H9 (cell line): ENCODE results near the gene CEP350. TPM values are rescaled to one million over a fixed set of nuclear protein-coding genes. Genes with fewer than 3 reads are reported as not detected.

Experiments
- DNase-seq: peaks from one replicate; pipeline ENCODE4 v3.0.0-alpha.2; 2017
- H2AFZ ChIP-seq: one replicate; pipeline ENCODE4 v1.6.1; 2013; ENCODE audit warnings: mild to moderate bottlenecking, low read length, control low read depth, moderate library complexity
- H2AK5ac ChIP-seq: 2 replicates; pipeline ENCODE4 v1.6.1; 2013; ENCODE audit warnings: low read length, control low read depth, mixed read lengths; ENCODE audit not compliant: insufficient read length
- H2BK120ac ChIP-seq: one replicate; pipeline ENCODE4 v1.6.1; 2013; ENCODE audit warnings: low read depth, mild to moderate bottlenecking, low read length, control low read depth, inconsistent platforms; ENCODE audit not compliant: poor library complexity, severe bottlenecking
- H2BK12ac ChIP-seq: 2 replicates; pipeline ENCODE4 v1.6.1; 2013; ENCODE audit warnings: low read length, control low read depth, mixed read lengths, low read depth; ENCODE audit not compliant: insufficient read length
- H2BK15ac ChIP-seq: 2 replicates; pipeline ENCODE4 v1.6.1; 2013; ENCODE audit warnings: low read depth, low read length, control low read depth
- H2BK20ac ChIP-seq: one replicate; pipeline ENCODE4 v1.6.1; 2013; ENCODE audit warnings: low read depth, mild to moderate bottlenecking, low read length, control low read depth, inconsistent platforms; ENCODE audit not compliant: poor library complexity, severe bottlenecking
- H2BK5ac ChIP-seq: 2 replicates; pipeline ENCODE4 v1.6.1; 2013; ENCODE audit warnings: low read length, control low read depth, mixed read lengths; ENCODE audit not compliant: insufficient read length
- H3K14ac ChIP-seq: 2 replicates; pipeline ENCODE4 v1.6.1; 2013; ENCODE audit warnings: low read length, control low read depth; ENCODE audit not compliant: insufficient read depth
- H3K18ac ChIP-seq: 2 replicates; pipeline ENCODE4 v1.6.1; 2013; ENCODE audit warnings: low read depth, mild to moderate bottlenecking, mixed read lengths, low read length, control low read depth; ENCODE audit not compliant: insufficient read length
- H3K23ac ChIP-seq: 2 replicates; pipeline ENCODE4 v1.6.1; 2013; ENCODE audit warnings: low read length, control low read depth, mixed read lengths, low read depth; ENCODE audit not compliant: insufficient read length
- H3K23me2 ChIP-seq: 2 replicates; pipeline ENCODE4 v1.6.1; 2013; ENCODE audit warnings: low read depth, mild to moderate bottlenecking, mixed read lengths, low read length, control low read depth; ENCODE audit not compliant: insufficient read length, poor library complexity, severe bottlenecking
- H3K27ac ChIP-seq: 2 replicates; pipeline ENCODE4 v1.5.1; 2013; ENCODE audit warnings: low read length, control low read depth, mixed read lengths, low read depth; ENCODE audit not compliant: insufficient read length
- H3K27me3 ChIP-seq: 2 replicates; pipeline ENCODE4 v1.6.1; 2013; ENCODE audit warnings: low read length, control low read depth, inconsistent platforms; ENCODE audit not compliant: insufficient read depth
- H3K4ac ChIP-seq: 2 replicates; pipeline ENCODE4 v1.6.1; 2013; ENCODE audit warnings: low read depth, mild to moderate bottlenecking, control low read depth, inconsistent platforms, low read length, moderate library complexity
- H3K4me1 ChIP-seq: 2 replicates; pipeline ENCODE4 v1.6.1; 2013; ENCODE audit warnings: low read length, control low read depth, inconsistent platforms; ENCODE audit not compliant: insufficient read depth
- H3K4me2 ChIP-seq: 2 replicates; pipeline ENCODE4 v1.6.1; 2013; ENCODE audit warnings: low read length, control low read depth, mixed read lengths; ENCODE audit not compliant: insufficient read length, insufficient read depth
- H3K56ac ChIP-seq: 2 replicates; pipeline ENCODE4 v1.6.1; 2013; ENCODE audit warnings: low read depth, mild to moderate bottlenecking, mixed read lengths, low read length, control low read depth; ENCODE audit not compliant: insufficient read length
- H3K79me1 ChIP-seq: 2 replicates; pipeline ENCODE4 v1.6.1; 2013; ENCODE audit warnings: low read depth, mild to moderate bottlenecking, moderate library complexity, low read length, control low read depth, inconsistent platforms; ENCODE audit not compliant: insufficient read depth, poor library complexity, severe bottlenecking
- H3K79me2 ChIP-seq: 2 replicates; pipeline ENCODE4 v1.6.1; 2013; ENCODE audit warnings: low read length, control low read depth, inconsistent platforms; ENCODE audit not compliant: insufficient read depth
- H3K9ac ChIP-seq: 2 replicates; pipeline ENCODE4 v1.6.1; 2013; ENCODE audit warnings: low read length, control low read depth, mixed read lengths; ENCODE audit not compliant: insufficient read length; ENCODE audit errors: extremely low read depth
- H3K9me3 ChIP-seq: one replicate; pipeline ENCODE4 v1.6.1; 2013; ENCODE audit warnings: low read depth, low read length, inconsistent platforms; ENCODE audit not compliant: control insufficient read depth
- H3T11ph ChIP-seq: one replicate; pipeline ENCODE4 v1.6.1; 2013; ENCODE audit warnings: mild to moderate bottlenecking, low read length, control low read depth, inconsistent platforms
- H4K20me1 ChIP-seq: one replicate; pipeline ENCODE4 v1.6.1; 2013; ENCODE audit not compliant: control insufficient read depth, insufficient read length, insufficient read depth
- H4K5ac ChIP-seq: 2 replicates; pipeline ENCODE4 v1.6.1; 2013; ENCODE audit warnings: low read depth, mild to moderate bottlenecking, mixed read lengths, low read length, control low read depth; ENCODE audit not compliant: insufficient read length
- H4K8ac ChIP-seq: replicated peaks from 2 replicates; pipeline ENCODE4 v1.6.1; 2013; ENCODE audit warnings: low read length, control low read depth, mixed read lengths, low read depth; ENCODE audit not compliant: insufficient read length
- H4K91ac ChIP-seq: 2 replicates; pipeline ENCODE4 v1.6.1; 2013; ENCODE audit warnings: low read depth, mild to moderate bottlenecking, moderate library complexity, mixed read lengths, low read length, control low read depth; ENCODE audit not compliant: insufficient read length
- H3K27ac Mint-ChIP-seq, 3 experiments: 2 replicates in 2 of 3; 3 replicates in 1 of 3; pipeline ENCODE4 v1.8.0; 2020 to 2021; ENCODE audit warnings: mixed read lengths in 3 of 3, mild to moderate bottlenecking in 1 of 3, moderate library complexity in 1 of 3
- H3K27me3 Mint-ChIP-seq: 2 replicates; pipeline ENCODE4 v1.8.0; 2021; ENCODE audit warnings: low read depth, mild to moderate bottlenecking, moderate library complexity, mixed read lengths
- H3K36me3 Mint-ChIP-seq, 3 experiments: 2 replicates in 2 of 3; 3 replicates in 1 of 3; pipeline ENCODE4 v1.8.0; 2020 to 2021; ENCODE audit warnings: low read depth in 3 of 3, mixed read lengths in 3 of 3; ENCODE audit not compliant: insufficient read depth in 1 of 3
- H3K4me1 Mint-ChIP-seq, 2 experiments: 2 replicates each; pipeline ENCODE4 v1.8.0; 2020; ENCODE audit warnings: mixed read lengths in 2 of 2
- H3K4me3 Mint-ChIP-seq, 2 experiments: 2 replicates in 1 of 2; 3 replicates in 1 of 2; pipeline ENCODE4 v1.8.0; 2020 to 2021; ENCODE audit warnings: mild to moderate bottlenecking in 2 of 2, mixed read lengths in 2 of 2, moderate library complexity in 1 of 2
- H3K9me3 Mint-ChIP-seq, 2 experiments: 2 replicates in 1 of 2; 3 replicates in 1 of 2; pipeline ENCODE4 v1.8.0; 2020; ENCODE audit warnings: mild to moderate bottlenecking in 2 of 2, mixed read lengths in 2 of 2, moderate library complexity in 1 of 2
- WGBS: extraction: QIAGEN DNeasy Blood & Tissue Kit; methylation state at CpG from one replicate; pipeline ENCODE4 v1.1.7; 2013; ENCODE audit warnings: missing lambda C conversion rate, low lambda C conversion rate, mixed read lengths; ENCODE audit not compliant: insufficient read length; ENCODE audit errors: extremely low coverage; 5-methylcytosine and 5-hydroxymethylcytosine counted together
- total RNA-seq: library from RNA; stranded (reverse); gene quantifications from 2 replicates; pipeline ENCODE4 v1.2.1, GENCODE V29; 2021
- TF ChIP-seq, protein P1 (sequence below): fragments of 200-600 bp; sonication (generic); conservative IDR thresholded peaks from 3 replicates; pipeline ENCODE4 v1.8.0; 2021; ENCODE audit warnings: antibody characterized with exemption, mild to moderate bottlenecking

Gene CEP350
- total RNA-seq, 1 experiment from 2014 or later, result 39.2 TPM

DNA sequence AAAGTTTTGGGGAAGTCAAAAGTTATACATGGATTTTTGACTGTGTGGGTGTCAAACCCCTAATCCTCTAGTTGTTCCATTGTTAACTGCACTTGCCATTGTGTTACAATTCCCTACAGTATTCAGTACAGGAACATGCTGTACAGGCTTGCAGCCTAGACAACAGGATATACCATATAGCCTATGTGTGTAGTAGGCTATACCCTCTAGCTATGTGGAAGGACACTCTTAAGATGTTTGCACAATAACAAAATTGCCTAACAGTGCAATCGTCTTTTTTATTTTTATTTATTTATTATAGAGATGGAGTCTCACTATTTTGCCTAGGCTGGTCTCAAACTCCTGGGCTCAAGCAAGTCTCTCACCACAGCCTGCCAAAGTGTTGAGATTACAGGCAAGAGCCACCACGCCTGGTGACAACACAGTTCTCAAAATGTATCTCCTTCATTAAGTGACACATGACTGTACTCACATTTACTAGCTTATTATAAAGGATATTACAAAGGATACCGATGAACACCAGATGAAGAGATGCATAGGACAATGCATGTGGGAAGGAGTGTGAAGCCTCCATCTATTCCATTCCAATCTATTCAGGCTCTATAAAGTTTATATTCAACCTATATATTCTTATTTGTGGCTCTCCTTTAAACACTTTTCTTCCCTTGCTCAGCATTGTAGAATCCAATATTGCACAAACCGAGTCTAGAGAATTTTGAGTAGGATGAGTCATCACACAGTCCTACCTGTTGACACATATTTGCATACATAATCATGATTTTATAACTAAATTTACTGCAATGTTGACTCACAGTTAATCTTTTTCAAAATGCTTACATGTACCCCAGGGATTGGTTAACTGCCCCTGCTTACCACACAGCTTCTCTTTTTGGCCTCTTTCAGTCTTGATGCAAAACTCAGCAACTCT lies 28.4 kb upstream of the CEP350 start:
- H3K27ac ChIP-seq, result no peak overlapping the region
- no peak overlapping the region for H3K27ac Mint-ChIP-seq

More for the DNA sequence above, 28.4 kb upstream of the CEP350 start:
- Histone ChIP-seq H3T11ph (no peak overlapping the region), H3K79me1 (no peaks in the 10 kb centered on the region), H3K4me1 (peaks cover 7% of the 10 kb centered on the region; the same call in 1 of the 2 replicates), H3K14ac (no peak overlapping the region), H2BK20ac (no peak overlapping the region), H3K4ac (no peak overlapping the region), H2BK5ac (no peak overlapping the region), H4K91ac (no peak overlapping the region), H3K23me2 (no peaks in the 10 kb centered on the region), H2AK5ac (no peak overlapping the region), H3K23ac (no peak overlapping the region), H3K9me3 (no peaks in the 10 kb centered on the region), H3K56ac (no peak overlapping the region), H4K5ac (no peak overlapping the region), H3K79me2 (no peaks in the 10 kb centered on the region), H4K8ac (no peak overlapping the region), H3K27me3 (no peaks in the 10 kb centered on the region), H4K20me1 (no peaks in the 10 kb centered on the region), H2BK120ac (no peak overlapping the region), H2BK12ac (no peak overlapping the region), H2AFZ (no peak overlapping the region), H2BK15ac (no peak overlapping the region), H3K4me2 (no peak overlapping the region), H3K18ac (no peak overlapping the region), H3K9ac (no peak overlapping the region)
- H3K36me3 Mint-ChIP-seq, result no peaks in the 10 kb centered on the region
- H3K27me3 Mint-ChIP-seq, result no peaks in the 10 kb centered on the region
- WGBS, result no CpG with 5 or more reads among the region's 4 CpGs
- no peaks in the 10 kb centered on the region for H3K9me3 Mint-ChIP-seq
- DNase-seq, result no peak
- peaks cover 12 to 14% of the 10 kb centered on the region in 2 experiments for H3K4me1 Mint-ChIP-seq
- no peak overlapping the region for H3K4me3 Mint-ChIP-seq
- TF ChIP-seq, protein P1, sequence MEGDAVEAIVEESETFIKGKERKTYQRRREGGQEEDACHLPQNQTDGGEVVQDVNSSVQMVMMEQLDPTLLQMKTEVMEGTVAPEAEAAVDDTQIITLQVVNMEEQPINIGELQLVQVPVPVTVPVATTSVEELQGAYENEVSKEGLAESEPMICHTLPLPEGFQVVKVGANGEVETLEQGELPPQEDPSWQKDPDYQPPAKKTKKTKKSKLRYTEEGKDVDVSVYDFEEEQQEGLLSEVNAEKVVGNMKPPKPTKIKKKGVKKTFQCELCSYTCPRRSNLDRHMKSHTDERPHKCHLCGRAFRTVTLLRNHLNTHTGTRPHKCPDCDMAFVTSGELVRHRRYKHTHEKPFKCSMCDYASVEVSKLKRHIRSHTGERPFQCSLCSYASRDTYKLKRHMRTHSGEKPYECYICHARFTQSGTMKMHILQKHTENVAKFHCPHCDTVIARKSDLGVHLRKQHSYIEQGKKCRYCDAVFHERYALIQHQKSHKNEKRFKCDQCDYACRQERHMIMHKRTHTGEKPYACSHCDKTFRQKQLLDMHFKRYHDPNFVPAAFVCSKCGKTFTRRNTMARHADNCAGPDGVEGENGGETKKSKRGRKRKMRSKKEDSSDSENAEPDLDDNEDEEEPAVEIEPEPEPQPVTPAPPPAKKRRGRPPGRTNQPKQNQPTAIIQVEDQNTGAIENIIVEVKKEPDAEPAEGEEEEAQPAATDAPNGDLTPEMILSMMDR, result no peak
